BE2C (cell line): Measurements from ENCODE around the gene EGF.
A peak's percentile ranks its signal among the peaks of the same experiment; 100 is the strongest.

ENCODE experiments used
- DNase-seq: peaks from one replicate; pipeline ENCODE4 v3.0.0-alpha.2; 2020
- H3K27me3 ChIP-seq: fragments of 250-450 bp; sonication (Bioruptor Pico); 2 replicates; pipeline ENCODE4 v1.5.1; 2020; ENCODE audit warnings: mild to moderate bottlenecking
- H3K36me3 ChIP-seq: fragments of 250-450 bp; sonication (Bioruptor Pico); 2 replicates; pipeline ENCODE4 v1.5.1; 2020; ENCODE audit warnings: mild to moderate bottlenecking
- H3K4me1 ChIP-seq: fragments of 250-450 bp; sonication (Bioruptor Pico); 2 replicates; pipeline ENCODE4 v1.5.1; 2020
- H3K4me3 ChIP-seq: 2 replicates; pipeline ENCODE4 v1.5.1; 2011; ENCODE audit warnings: low read depth, low read length
- H3K9me3 ChIP-seq: fragments of 250-450 bp; sonication (Bioruptor Pico); 2 replicates; pipeline ENCODE4 v1.5.1; 2020
- CTCF ChIP-seq: IDR thresholded peaks from 2 replicates; pipeline ENCODE4 v1.5.1; 2012; ENCODE audit warnings: mild to moderate bottlenecking, low read depth, low read length

Gene EGF

DNA sequence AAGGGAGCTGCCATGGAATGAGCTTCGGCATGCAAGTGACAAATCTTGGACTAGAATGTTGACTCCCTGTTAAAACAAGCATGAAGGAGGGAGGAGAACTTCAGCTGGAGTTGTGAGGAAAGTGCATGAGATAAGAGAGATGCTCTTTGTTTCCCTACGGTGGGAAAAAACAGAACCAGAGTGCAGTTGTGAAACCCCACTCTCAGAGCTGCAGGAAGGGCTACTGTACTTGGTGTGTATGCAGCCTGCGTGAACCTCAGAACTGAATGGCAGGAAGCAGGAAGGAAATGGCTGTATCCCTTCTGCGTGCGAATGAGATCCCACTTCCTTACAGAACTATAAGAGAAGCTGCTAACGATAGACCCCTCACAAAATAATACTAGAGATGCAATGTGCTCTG, 57.2 kb downstream of the EGF start:
- Histone ChIP-seq H3K9me3 (no peaks in the 10 kb centered on the region), H3K27me3 (peaks cover 19% of the 10 kb centered on the region), H3K4me3 (no peak overlapping the region), H3K4me1 (no peaks in the 10 kb centered on the region), H3K36me3 (no peaks in the 10 kb centered on the region)
- DNase-seq: no peak
- TF ChIP-seq CTCF: no peak

DNA sequence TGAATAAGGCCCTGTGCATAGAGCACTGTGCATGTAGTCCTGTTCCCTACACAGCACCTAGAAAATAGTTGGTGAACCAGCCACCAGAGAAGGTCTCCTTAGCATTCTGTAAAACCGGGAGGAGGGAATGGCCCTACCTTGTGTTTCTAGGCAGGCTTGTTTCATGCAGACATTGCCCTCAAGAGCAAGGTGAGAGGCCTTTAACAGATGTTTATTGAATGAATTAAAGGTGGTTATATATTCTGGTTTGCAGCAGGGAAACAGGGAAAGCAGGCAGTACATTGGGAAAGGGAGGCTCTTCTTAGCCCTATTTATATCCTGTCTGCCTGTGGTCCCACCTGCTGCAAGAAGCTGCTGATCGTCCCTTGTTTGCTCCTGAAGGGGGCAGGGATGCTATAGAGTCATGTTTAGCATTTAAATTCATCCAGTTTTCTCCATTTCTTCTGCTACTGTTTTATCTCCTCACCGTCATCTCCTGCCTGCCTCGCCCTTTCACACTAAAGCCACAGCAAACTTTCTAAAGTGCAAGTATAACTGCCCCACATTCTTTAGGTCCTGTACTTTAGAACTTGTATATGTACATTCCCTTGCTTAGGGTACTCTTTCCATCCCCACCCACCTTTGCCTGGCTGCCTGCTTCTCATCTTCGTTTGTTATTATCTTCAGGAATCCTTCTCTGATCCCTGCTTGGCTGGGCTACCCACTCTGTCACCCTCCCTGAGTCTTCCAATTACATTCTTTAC, 60.3 kb downstream of the EGF start:
- H3K27me3 ChIP-seq: peaks cover 26% of the 10 kb centered on the region
- DNase-seq: no peak

GRCh38 chr4:109973529-109973905, 60.8 kb downstream of the EGF start:
- no peak overlapping the region for H3K4me3 ChIP-seq
- H3K4me1 ChIP-seq: no peaks in the 10 kb centered on the region
- H3K27me3 ChIP-seq: peaks cover 26% of the 10 kb centered on the region
- no peaks in the 10 kb centered on the region for H3K9me3 ChIP-seq
- no peaks in the 10 kb centered on the region for H3K36me3 ChIP-seq
- DNase-seq: no peak
- no peak for TF ChIP-seq CTCF

More for the DNA sequence above, 60.3 kb downstream of the EGF start:
- Histone ChIP-seq H3K36me3 (no peaks in the 10 kb centered on the region), H3K9me3 (no peaks in the 10 kb centered on the region), H3K4me3 (no peak overlapping the region), H3K4me1 (no peaks in the 10 kb centered on the region)
- no peak for TF ChIP-seq CTCF

DNA sequence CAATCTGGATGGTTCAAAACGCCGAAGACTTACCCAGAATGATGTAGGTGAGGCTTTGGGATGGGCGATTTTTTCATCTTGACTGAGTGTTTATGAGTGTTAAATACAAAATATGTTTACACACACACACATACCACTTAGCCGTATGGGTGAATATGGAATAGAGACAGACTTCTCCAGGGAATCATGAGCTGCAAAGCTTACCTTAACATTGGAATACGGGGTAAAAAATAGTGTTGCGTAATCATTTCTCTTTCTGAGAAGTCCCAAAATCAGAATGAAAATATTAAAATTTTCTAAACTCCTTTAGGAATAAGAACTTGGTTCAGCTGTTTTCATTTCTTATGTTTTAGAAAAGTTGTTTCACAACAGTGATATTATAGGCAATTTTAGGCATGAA, 63.5 kb downstream of the EGF start:
- H3K27me3 ChIP-seq: peaks cover 48% of the 10 kb centered on the region
- no peaks in the 10 kb centered on the region for H3K36me3 ChIP-seq
- H3K4me1 ChIP-seq: no peaks in the 10 kb centered on the region
- no peaks in the 10 kb centered on the region for H3K9me3 ChIP-seq
- no peak overlapping the region for H3K4me3 ChIP-seq
- TF ChIP-seq CTCF: no peak
- no peak for DNase-seq

- peak; percentile 64 for TF ChIP-seq CTCF
- H3K36me3 ChIP-seq: no peaks in the 10 kb centered on the region
- no peaks in the 10 kb centered on the region for H3K9me3 ChIP-seq
- DNase-seq: no peak
- no peak overlapping the region for H3K4me3 ChIP-seq
- peaks cover 38% of the 10 kb centered on the region for H3K27me3 ChIP-seq
- H3K4me1 ChIP-seq: no peaks in the 10 kb centered on the region
Observed at GRCh38 chr4:109977854-109978501, 65.3 kb downstream of the EGF start.

- Histone ChIP-seq H3K36me3 (no peaks in the 10 kb centered on the region), H3K4me3 (no peak overlapping the region), H3K27me3 (peaks cover 34% of the 10 kb centered on the region), H3K4me1 (no peaks in the 10 kb centered on the region), H3K9me3 (no peaks in the 10 kb centered on the region)
- no peak for DNase-seq
- peak; percentile 30 for TF ChIP-seq CTCF
Observed at GRCh38 chr4:109978704-109979454, 66.2 kb downstream of the EGF start.
